ENCODE measurements around the gene NR1H3. TPM values are rescaled to one million over a fixed set of nuclear protein-coding genes. Genes with fewer than 3 reads are reported as not detected.

Gene NR1H3
- total RNA-seq, 1 experiment from 2014 or later, result 26.3 TPM

GRCh38 chr11:47268448-47269001, 10.7 kb downstream of the NR1H3 start:
- Histone ChIP-seq H3K23ac (ENCODE audit: insufficient read length, low read depth, low read length) (no peak overlapping the region), H3K79me2 (ENCODE audit: insufficient read depth, low read length) (peaks cover 12% of the 10 kb centered on the region; the same call in 1 of the 2 replicates), H3K4ac (ENCODE audit: low read depth, low read length) (no peak overlapping the region), H3K23me2 (ENCODE audit: insufficient read length, low read depth, low read length, poor library complexity, severe bottlenecking) (peaks cover 13% of the 10 kb centered on the region), H3K27me3 (ENCODE audit: insufficient read depth, low read length) (no peaks in the 10 kb centered on the region), H3K18ac (ENCODE audit: insufficient read length, low read depth, low read length) (no peak overlapping the region), H3K79me1 (ENCODE audit: insufficient read depth, low read depth, low read length, poor library complexity, severe bottlenecking) (no peaks in the 10 kb centered on the region), H2BK120ac (ENCODE audit: low read depth, low read length, poor library complexity, severe bottlenecking) (no peak overlapping the region), H2BK12ac (ENCODE audit: insufficient read length, low read depth, low read length) (no peak overlapping the region), H4K91ac (ENCODE audit: insufficient read length, low read depth, low read length) (no peak overlapping the region), H2BK15ac (ENCODE audit: low read depth, low read length) (no peak overlapping the region), H3K9me3 (ENCODE audit: control insufficient read depth, low read depth, low read length) (no peaks in the 10 kb centered on the region), H3K4me2 (ENCODE audit: insufficient read depth, insufficient read length, low read length) (peak overlapping the region; percentile 54), H2AFZ (ENCODE audit: low read length) (no peak overlapping the region), H4K20me1 (ENCODE audit: control insufficient read depth, insufficient read depth, insufficient read length) (no peaks in the 10 kb centered on the region), H2AK5ac (ENCODE audit: insufficient read length, low read length) (no peak overlapping the region), H3K56ac (ENCODE audit: insufficient read length, low read depth, low read length) (no peak overlapping the region), H3K27ac (ENCODE audit: insufficient read length, low read depth, low read length) (peak overlapping the region; percentile 8), H4K5ac (ENCODE audit: insufficient read length, low read depth, low read length) (no peak overlapping the region), H3T11ph (ENCODE audit: low read length) (no peak overlapping the region), H4K8ac (replicated peaks; ENCODE audit: insufficient read length, low read depth, low read length) (no peak overlapping the region), H3K9ac (ENCODE audit: extremely low read depth, insufficient read length, low read length) (no peak overlapping the region), H2BK5ac (ENCODE audit: insufficient read length, low read length) (no peak overlapping the region), H3K4me1 (ENCODE audit: insufficient read depth, low read length) (peaks cover 7% of the 10 kb centered on the region; the same call in 1 of the 2 replicates), H2BK20ac (ENCODE audit: low read depth, low read length, poor library complexity, severe bottlenecking) (no peak overlapping the region), H3K14ac (ENCODE audit: insufficient read depth, low read length) (no peak overlapping the region)
- H3K27me3 Mint-ChIP-seq (ENCODE audit: low read depth), result no peaks in the 10 kb centered on the region
- no CpG with 5 or more reads among the region's 13 CpGs for WGBS (ENCODE audit: extremely low coverage, insufficient read length, low lambda C conversion rate)
- peak overlapping the region; percentile 80 to 98 (median 97) for H3K27ac Mint-ChIP-seq
- TF ChIP-seq CTCF (conservative IDR thresholded peaks at IDR 0.05), result no peak
- no peak for DNase-seq
- peaks cover 0 to 6% (median 0%) of the 10 kb centered on the region in 3 experiments; a peak in 3 of 7 replicates for H3K36me3 Mint-ChIP-seq (ENCODE audit: insufficient read depth in 1 of 3, low read depth in 3 of 3)
- H3K4me1 Mint-ChIP-seq, result peaks cover 40 to 41% of the 10 kb centered on the region in 2 experiments
- H3K4me3 Mint-ChIP-seq, result peak overlapping the region; percentile 84 to 91
- H3K9me3 Mint-ChIP-seq, result no peaks in the 10 kb centered on the region

Data from H9 (cell line).